Measurements from ENCODE around the gene STX19. TPM values are rescaled to one million over a fixed set of nuclear protein-coding genes. Genes with fewer than 3 reads are reported as not detected.

The STX19 gene
- total RNA-seq, 1 experiment from 2014 or later: 5.2 TPM

- CTCF ChIA-PET: no interaction called here
- H3K27ac Mint-ChIP-seq (ENCODE audit: unreplicated experiment): no peak overlapping the region
- BruUV-seq (replicated peaks): no TSS peak
These were observed 18.8 kb downstream of the STX19 start for GRCh38 chr3:94009608-94010007.

GRCh38 chr3:94008253-94008652, 20.1 kb downstream of the STX19 start:
- Mint-ChIP-seq H3K4me3 (ENCODE audit: low read depth, unreplicated experiment) (no peak overlapping the region), H3K4me1 (ENCODE audit: low read depth, unreplicated experiment) (no peaks in the 10 kb centered on the region), H3K27me3 (ENCODE audit: unreplicated experiment) (no peaks in the 10 kb centered on the region), H3K27ac (ENCODE audit: unreplicated experiment) (no peak overlapping the region), H3K36me3 (ENCODE audit: insufficient read depth, unreplicated experiment) (no peaks in the 10 kb centered on the region), H3K9me3 (ENCODE audit: low read depth, unreplicated experiment) (no peaks in the 10 kb centered on the region)
- intact Hi-C loops (cut with micrococcal nuclease; ENCODE audit: unreplicated experiment): loop anchor here (10.0 kb wide), 1 partner anchor 97 kb away; no protein-coding TSS in a partner anchor
- no peak for TF ChIP-seq CTCF (IDR thresholded peaks at IDR 0.05; ENCODE audit: unreplicated experiment)
- no peak for DNase-seq
- CTCF ChIA-PET: no interaction called here
- BruUV-seq (replicated peaks): no TSS peak

More at GRCh38 chr3:94009608-94010007, 18.8 kb downstream of the STX19 start:
- H3K27me3 Mint-ChIP-seq (ENCODE audit: unreplicated experiment): no peaks in the 10 kb centered on the region
- intact Hi-C loops (cut with micrococcal nuclease; ENCODE audit: unreplicated experiment): loop anchor here (10.0 kb wide), 1 partner anchor 95 kb away; no protein-coding TSS in a partner anchor
- no peaks in the 10 kb centered on the region for H3K36me3 Mint-ChIP-seq (ENCODE audit: insufficient read depth, unreplicated experiment)
- no peaks in the 10 kb centered on the region for H3K9me3 Mint-ChIP-seq (ENCODE audit: low read depth, unreplicated experiment)
- no peaks in the 10 kb centered on the region for H3K4me1 Mint-ChIP-seq (ENCODE audit: low read depth, unreplicated experiment)
- no peak for TF ChIP-seq CTCF (IDR thresholded peaks at IDR 0.05; ENCODE audit: unreplicated experiment)
- no peak overlapping the region for H3K4me3 Mint-ChIP-seq (ENCODE audit: low read depth, unreplicated experiment)
- no peak for DNase-seq

GRCh38 chr3:94004301-94004910, 24.0 kb downstream of the STX19 start:
- Mint-ChIP-seq H3K27me3 (ENCODE audit: unreplicated experiment) (no peaks in the 10 kb centered on the region), H3K36me3 (ENCODE audit: insufficient read depth, unreplicated experiment) (no peaks in the 10 kb centered on the region), H3K27ac (ENCODE audit: unreplicated experiment) (no peak overlapping the region), H3K9me3 (ENCODE audit: low read depth, unreplicated experiment) (no peaks in the 10 kb centered on the region), H3K4me3 (ENCODE audit: low read depth, unreplicated experiment) (no peak overlapping the region), H3K4me1 (ENCODE audit: low read depth, unreplicated experiment) (no peaks in the 10 kb centered on the region)
- no peak for DNase-seq
- TF ChIP-seq CTCF (IDR thresholded peaks at IDR 0.05; ENCODE audit: unreplicated experiment): no peak
- BruUV-seq (replicated peaks): no TSS peak
- CTCF ChIA-PET: interaction anchor here (0.6 to 1.1 kb wide), 4 partner anchors 57 to 97 kb away, joined by 3 to 9 read pairs (median 4); no protein-coding TSS in a partner anchor
- intact Hi-C loops (cut with micrococcal nuclease; ENCODE audit: unreplicated experiment): loop anchor here (1.0 to 10.0 kb wide), 2 partner anchors 65 to 100 kb away; no protein-coding TSS in a partner anchor

GRCh38 chr3:94001827-94002495, 26.4 kb downstream of the STX19 start:
- Mint-ChIP-seq H3K9me3 (ENCODE audit: low read depth, unreplicated experiment) (no peaks in the 10 kb centered on the region), H3K36me3 (ENCODE audit: insufficient read depth, unreplicated experiment) (no peaks in the 10 kb centered on the region), H3K4me1 (ENCODE audit: low read depth, unreplicated experiment) (no peaks in the 10 kb centered on the region), H3K27me3 (ENCODE audit: unreplicated experiment) (no peaks in the 10 kb centered on the region), H3K27ac (ENCODE audit: unreplicated experiment) (no peak overlapping the region), H3K4me3 (ENCODE audit: low read depth, unreplicated experiment) (no peak overlapping the region)
- no peak for TF ChIP-seq CTCF (IDR thresholded peaks at IDR 0.05; ENCODE audit: unreplicated experiment)
- DNase-seq: no peak
- BruUV-seq (replicated peaks): no TSS peak
- intact Hi-C loops (cut with micrococcal nuclease; ENCODE audit: unreplicated experiment): loop anchor here (10.0 kb wide), 1 partner anchor 103 kb away; no protein-coding TSS in a partner anchor
- CTCF ChIA-PET: no interaction called here
